Mesodermal cell (in vitro differentiated cells): ENCODE data around the gene SMC3. TPM values are rescaled to one million over a fixed set of nuclear protein-coding genes. Genes with fewer than 3 reads are reported as not detected.
"Not testable (repeated sequence)": the region's sequence is repeated elsewhere in the genome, so short reads cannot be mapped to it uniquely, and the experiment has no call there.

Experiments
- H3K27ac ChIP-seq: 2 replicates; pipeline ENCODE4 v1.7.0; 2013; ENCODE audit warnings: mild to moderate bottlenecking, low read depth, low read length, moderate library complexity; ENCODE audit not compliant: severe bottlenecking
- H3K36me3 ChIP-seq: 2 replicates; pipeline ENCODE4 v1.7.1; 2013; ENCODE audit warnings: mild to moderate bottlenecking, low read length, moderate library complexity; ENCODE audit not compliant: control insufficient read depth, insufficient read depth
- H3K4me1 ChIP-seq: one replicate; pipeline ENCODE4 v1.7.1; 2013; ENCODE audit warnings: mild to moderate bottlenecking, low read length; ENCODE audit not compliant: insufficient read depth, control insufficient read depth, poor library complexity, severe bottlenecking
- H3K4me3 ChIP-seq: 2 replicates; pipeline ENCODE4 v1.7.0; 2013; ENCODE audit warnings: low read length, control low read depth, mild to moderate bottlenecking; ENCODE audit not compliant: insufficient read depth, poor library complexity, severe bottlenecking; ENCODE audit errors: extremely low read depth
- H3K9me3 ChIP-seq: 2 replicates; pipeline ENCODE4 v1.7.1; 2013; ENCODE audit warnings: mild to moderate bottlenecking, low read length, moderate library complexity; ENCODE audit not compliant: control insufficient read depth
- WGBS, 2 experiments: methylation state at CpG; one replicate each; pipeline ENCODE4 v1.1.5; 2013; ENCODE audit warnings: missing lambda C conversion rate in 2 of 2; ENCODE audit not compliant: insufficient coverage in 2 of 2; 5-methylcytosine and 5-hydroxymethylcytosine counted together
- polyA plus RNA-seq, 2 experiments: library from polyadenylated mRNA; stranded (reverse); fragments of 50-300 nt; gene quantifications; one replicate each; pipeline ENCODE4 v1.2.3, GENCODE V29; 2013

SMC3 gene
- 50.8 TPM for polyA plus RNA-seq (2013, experiment 1 of 2)
- 67.9 TPM for polyA plus RNA-seq (2013, experiment 2 of 2)

- peak within 1 kb of the TSS; percentile 100 for H3K27ac ChIP-seq
- H3K36me3 ChIP-seq: peaks cover 11% of the 10 kb centered on the region
- H3K4me3 ChIP-seq: peak within 1 kb of the TSS; percentile 90
- peaks cover 14% of the 10 kb centered on the region for H3K4me1 ChIP-seq
- H3K9me3 ChIP-seq: no peaks in the 10 kb centered on the region
- WGBS, 2 experiments: 0% methylated on average over 46 to 48 of the region's 64 CpGs
These were observed at the start of gene SMC3 for GRCh38 chr10:110567201-110568054. SMC3 (plus strand) TSS chr10:110567695; CDS start chr10:110567817, 122 bp downstream.

DNA sequence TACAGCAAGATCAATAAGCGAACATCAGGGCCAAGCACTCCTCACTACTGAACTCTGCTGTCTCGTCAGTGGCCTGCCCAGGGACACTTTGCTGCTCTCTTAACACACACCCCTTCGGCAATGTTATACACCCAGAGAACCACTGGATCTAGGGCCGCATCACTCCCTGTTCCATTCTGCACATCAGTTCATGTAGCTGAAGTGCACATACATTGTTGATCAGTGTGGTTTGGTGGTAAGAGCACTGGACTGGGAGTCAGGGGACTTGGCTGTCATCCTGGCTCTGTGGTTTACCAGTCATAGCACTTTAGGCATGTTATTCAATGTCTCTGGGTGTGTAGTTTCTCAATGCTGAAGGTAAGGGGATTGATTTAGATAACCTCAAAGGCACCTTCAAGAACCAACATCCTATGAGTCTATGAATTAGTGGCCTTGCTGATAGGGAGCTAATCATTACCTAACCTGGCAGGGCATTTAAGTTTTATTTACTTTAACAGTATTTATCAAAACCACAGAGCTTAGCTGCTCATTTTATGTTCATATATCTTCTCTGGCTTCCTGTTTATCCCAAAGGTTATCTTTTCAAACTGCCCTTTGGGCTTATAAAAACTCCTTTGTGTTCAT lies 45.0 kb upstream of the SMC3 start:
- Histone ChIP-seq H3K4me1 (peaks cover 33% of the 10 kb centered on the region), H3K9me3 (no peaks in the 10 kb centered on the region), H3K36me3 (peaks cover 11% of the 10 kb centered on the region), H3K4me3 (no peak overlapping the region), H3K27ac (no peak overlapping the region)
- WGBS, 2 experiments: 100% methylated on average over 2 to 4 of the region's 4 CpGs

- Histone ChIP-seq H3K27ac (no peak overlapping the region), H3K36me3 (peaks cover 11% of the 10 kb centered on the region), H3K4me1 (peaks cover 44% of the 10 kb centered on the region), H3K4me3 (no peak overlapping the region), H3K9me3 (no peaks in the 10 kb centered on the region)
- WGBS, 2 experiments: 60 to 71% methylated on average over 2 of the region's 3 CpGs
These were observed 43.8 kb upstream of the SMC3 start for GRCh38 chr10:110523736-110524135.

- Histone ChIP-seq H3K4me1 (peaks cover 45% of the 10 kb centered on the region), H3K4me3 (no peak overlapping the region), H3K27ac (no peak overlapping the region), H3K9me3 (no peaks in the 10 kb centered on the region), H3K36me3 (peaks cover 11% of the 10 kb centered on the region)
- 93 to 100% methylated on average over 2 of the region's 3 CpGs for WGBS, 2 experiments
These were observed 43.2 kb upstream of the SMC3 start for GRCh38 chr10:110524179-110524858.

DNA sequence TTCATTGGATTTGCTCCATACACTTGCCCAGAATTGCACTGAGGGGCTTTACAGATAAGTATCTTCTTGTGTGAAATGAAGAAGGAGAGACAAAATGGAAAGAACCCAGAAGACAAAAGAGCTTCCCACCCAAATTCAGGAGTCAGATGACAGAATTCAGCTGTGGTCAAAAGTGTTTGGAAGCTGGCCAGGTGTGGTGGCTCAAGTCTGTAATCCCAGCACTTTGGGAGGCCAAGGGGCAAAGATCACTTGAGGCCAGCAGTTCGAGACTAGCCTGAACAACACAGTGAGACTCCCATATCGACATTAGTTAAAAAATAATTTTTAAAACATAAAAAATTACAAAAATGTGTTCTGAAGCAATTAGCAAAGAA lies 42.6 kb upstream of the SMC3 start:
- Histone ChIP-seq H3K27ac (no peak overlapping the region), H3K36me3 (peaks cover 11% of the 10 kb centered on the region), H3K4me3 (no peak overlapping the region), H3K9me3 (no peaks in the 10 kb centered on the region), H3K4me1 (peaks cover 50% of the 10 kb centered on the region)
- WGBS, 2 experiments: no CpG with 5 or more reads among the region's 2 CpGs

GRCh38 chr10:110525349-110526260 lies 41.9 kb upstream of the SMC3 start:
- 90 to 91% methylated on average over 1 to 8 of the region's 9 CpGs for WGBS, 2 experiments
- Histone ChIP-seq H3K27ac (peak overlapping the region; percentile 29), H3K4me3 (no peak overlapping the region), H3K4me1 (peaks cover 52% of the 10 kb centered on the region), H3K36me3 (peaks cover 11% of the 10 kb centered on the region), H3K9me3 (no peaks in the 10 kb centered on the region)

DNA sequence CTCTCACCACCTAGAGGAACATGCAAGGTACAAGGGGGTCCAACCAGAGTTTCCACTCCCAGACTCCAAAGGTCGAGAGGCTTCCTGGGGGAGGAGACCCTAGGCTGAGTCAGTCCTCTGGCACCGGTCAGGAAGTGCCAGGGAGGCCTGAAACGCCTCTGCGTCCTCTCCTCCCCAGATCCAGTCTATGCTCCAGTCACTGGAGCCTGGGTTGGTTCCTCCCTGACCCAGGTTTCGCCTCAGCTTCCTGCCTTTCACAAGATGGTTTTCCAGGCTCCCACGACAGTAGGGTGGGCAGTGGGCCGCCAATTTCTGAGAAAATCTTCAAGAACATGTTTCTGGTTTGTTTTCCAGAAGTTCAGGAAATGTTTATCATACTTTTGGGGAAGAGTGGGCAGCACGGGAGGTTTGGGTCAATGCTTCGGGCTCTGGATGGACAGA lies 39.7 kb upstream of the SMC3 start:
- H3K36me3 ChIP-seq: no peaks in the 10 kb centered on the region
- H3K4me1 ChIP-seq: peaks cover 54% of the 10 kb centered on the region
- 86 to 88% methylated on average over 7 to 8 of the region's 9 CpGs for WGBS, 2 experiments
- peak overlapping the region; percentile 73 for H3K27ac ChIP-seq
- H3K4me3 ChIP-seq: no peak overlapping the region
- no peaks in the 10 kb centered on the region for H3K9me3 ChIP-seq

DNA sequence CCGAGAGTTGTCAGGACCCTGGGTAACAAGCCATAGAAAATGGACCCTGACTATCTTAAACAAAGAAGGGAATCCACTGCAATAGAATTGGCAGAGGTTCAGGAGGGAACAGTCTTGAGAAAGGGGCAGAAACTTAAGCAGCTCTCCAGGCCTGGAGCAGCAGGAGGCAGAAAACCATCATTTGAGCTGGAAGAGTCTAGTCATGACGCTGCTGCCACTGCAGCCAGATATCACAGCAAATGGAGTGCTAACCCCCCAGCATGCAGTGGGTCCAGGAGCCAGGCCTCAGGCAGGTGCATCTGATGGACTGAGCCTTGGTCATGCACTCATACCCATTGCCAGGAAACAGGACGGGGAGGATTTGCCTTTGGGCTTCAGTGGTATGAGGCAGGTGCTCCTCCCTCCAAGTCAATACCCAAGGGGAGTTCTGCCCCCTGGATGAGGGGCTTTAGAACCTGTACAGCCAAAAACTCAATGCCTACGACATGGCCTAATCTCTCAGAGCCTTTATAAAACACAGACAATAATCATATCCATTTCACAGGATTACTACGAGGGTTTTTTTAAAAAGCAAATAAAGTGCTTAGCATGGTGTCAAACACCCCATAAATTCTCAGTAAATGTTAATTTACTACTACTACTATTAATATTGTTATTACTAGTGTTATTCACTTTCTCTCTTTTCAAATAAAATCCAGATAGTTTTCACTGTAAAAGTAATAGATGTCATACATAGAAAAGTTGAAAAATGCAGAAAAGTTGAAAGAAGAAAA lies 39.1 kb upstream of the SMC3 start:
- WGBS, 2 experiments: 90 to 100% methylated on average over 2 to 4 of the region's 5 CpGs
- no peaks in the 10 kb centered on the region for H3K36me3 ChIP-seq
- H3K4me3 ChIP-seq: no peak overlapping the region
- H3K27ac ChIP-seq: peak overlapping the region; percentile 73
- H3K9me3 ChIP-seq: no peaks in the 10 kb centered on the region
- peaks cover 60% of the 10 kb centered on the region for H3K4me1 ChIP-seq

DNA sequence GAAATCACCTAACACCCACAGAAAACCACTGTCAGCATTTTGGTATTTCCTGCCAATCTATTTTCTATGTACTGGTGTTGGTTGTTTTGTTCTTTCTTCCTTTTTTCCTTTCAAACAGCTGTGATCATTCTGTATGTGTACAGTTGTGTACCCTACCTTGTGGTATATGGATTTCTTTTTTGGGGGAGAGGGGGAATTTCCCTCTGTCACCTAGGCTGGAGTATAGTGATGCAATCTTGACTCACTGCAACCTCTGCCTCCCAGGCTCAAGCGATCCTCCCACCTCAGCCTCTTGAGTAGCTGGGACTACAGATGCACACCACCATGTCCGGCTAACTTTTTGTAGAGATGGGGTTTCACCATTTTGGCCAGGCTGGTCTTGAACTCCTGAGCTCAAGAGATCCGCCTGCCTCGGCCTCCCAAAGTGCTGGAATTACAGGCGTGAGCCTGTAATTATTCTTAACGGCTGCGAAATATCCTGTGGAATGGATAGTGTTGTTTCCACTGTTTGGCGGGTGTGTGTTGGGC lies 38.4 kb upstream of the SMC3 start:
- not testable (repeated sequence) for H3K36me3 ChIP-seq, H3K9me3 ChIP-seq, H3K27ac ChIP-seq, H3K4me3 ChIP-seq
- peaks cover 62% of the 10 kb centered on the region for H3K4me1 ChIP-seq
- WGBS, 2 experiments: 79 to 81% methylated on average over 7 to 8 of the region's 8 CpGs
